Naive thymus-derived CD4-positive, alpha-beta T cell (primary cell): ENCODE results near the gene MAP3K14. TPM values are rescaled to one million over a fixed set of nuclear protein-coding genes. Genes with fewer than 3 reads are reported as not detected.
A peak's percentile ranks its signal among the peaks of the same experiment; 100 is the strongest.

Experiments used
- ATAC-seq: fragments of 150-1000 bp; cut with Tn5 transposase; 2 replicates; pipeline ENCODE4 v1.10.0; 2021; ENCODE audit warnings: mild to moderate bottlenecking, moderate library complexity
- CTCF ChIA-PET: fragments of 350-600 bp; sonication (Branson Sonifier 250); formaldehyde crosslinking; loops from one replicate; lab custom pipeline; 2021; ENCODE audit warnings: antibody characterized with exemption; lab: Charles Lee
- POLR2A ChIA-PET: fragments of 350-600 bp; sonication (Branson Sonifier 250); formaldehyde crosslinking; loops from one replicate; lab custom pipeline; 2021; ENCODE audit warnings: antibody characterized with exemption, inconsistent platforms; lab: Charles Lee
- DNase-seq, 9 donors: peaks; one replicate each; pipeline versions ENCODE4 v3.0.0 to v3.0.0-alpha.2; 2020 to 2022; ENCODE audit warnings: mixed read lengths in 1 of 9
- H3K27ac ChIP-seq: one replicate; pipeline ENCODE4 v1.7.0; 2013; ENCODE audit warnings: mild to moderate bottlenecking, low read depth, low read length, moderate library complexity
- H3K27me3 ChIP-seq, 2 donors: one replicate each; pipeline ENCODE4 v1.7.0; 2013; ENCODE audit warnings: low read length in 2 of 2, mild to moderate bottlenecking in 2 of 2, moderate library complexity in 2 of 2; ENCODE audit not compliant: control insufficient read depth in 2 of 2, insufficient read depth in 2 of 2
- H3K36me3 ChIP-seq, 3 experiments: 1 replicate in 2 of 3; 2 replicates in 1 of 3; pipeline ENCODE4 v1.7.0; 2013; ENCODE audit warnings: low read length in 3 of 3, mild to moderate bottlenecking in 3 of 3, moderate library complexity in 1 of 3; ENCODE audit not compliant: insufficient read depth in 3 of 3, control insufficient read depth in 2 of 3
- H3K4me1 ChIP-seq, 2 donors: one replicate each; pipeline ENCODE4 v1.7.0; 2013; ENCODE audit warnings: low read length in 2 of 2, mild to moderate bottlenecking in 2 of 2, moderate library complexity in 1 of 2; ENCODE audit not compliant: control insufficient read depth in 2 of 2, insufficient read depth in 2 of 2
- H3K4me3 ChIP-seq: 2 replicates; pipeline ENCODE4 v1.7.0; 2013; ENCODE audit warnings: mild to moderate bottlenecking, low read length
- H3K9me3 ChIP-seq, 3 experiments: 1 replicate in 2 of 3; 2 replicates in 1 of 3; pipeline ENCODE4 v1.7.0; 2013; ENCODE audit warnings: low read length in 3 of 3; ENCODE audit not compliant: control insufficient read depth in 2 of 3
- H3K27ac Mint-ChIP-seq, 9 donors: one replicate each; pipeline ENCODE4 v1.8.0; 2020 to 2022; ENCODE audit warnings: mixed read lengths in 9 of 9, mild to moderate bottlenecking in 8 of 9, moderate library complexity in 5 of 9, inconsistent platforms in 2 of 9
- H3K27me3 Mint-ChIP-seq, 5 donors: one replicate each; pipeline ENCODE4 v1.8.0; 2021 to 2022; ENCODE audit warnings: mixed read lengths in 5 of 5, mild to moderate bottlenecking in 1 of 5
- H3K36me3 Mint-ChIP-seq, 5 donors: one replicate each; pipeline ENCODE4 v1.8.0; 2020 to 2022; ENCODE audit warnings: mixed read lengths in 5 of 5, mild to moderate bottlenecking in 3 of 5, inconsistent platforms in 1 of 5
- H3K4me1 Mint-ChIP-seq, 7 donors: one replicate each; pipeline ENCODE4 v1.8.0; 2020 to 2022; ENCODE audit warnings: mixed read lengths in 7 of 7, mild to moderate bottlenecking in 3 of 7, inconsistent platforms in 1 of 7
- H3K4me3 Mint-ChIP-seq, 10 donors: one replicate each; pipeline ENCODE4 v1.8.0; 2020 to 2022; ENCODE audit warnings: mild to moderate bottlenecking in 10 of 10, mixed read lengths in 10 of 10, moderate library complexity in 6 of 10, inconsistent platforms in 2 of 10
- H3K9me3 Mint-ChIP-seq, 11 donors: one replicate each; pipeline ENCODE4 v1.8.0; 2020 to 2022; ENCODE audit warnings: mixed read lengths in 11 of 11, mild to moderate bottlenecking in 4 of 11, inconsistent platforms in 1 of 11, moderate library complexity in 1 of 11
- intact Hi-C, 2 donors: fragments of 100-400 bp; cut with micrococcal nuclease; formaldehyde crosslinking; loops; one replicate each; pipeline ENCODE4 v1.15.1; 2023
- polyA plus RNA-seq, 2 donors: library from polyadenylated mRNA; unstranded; fragments of 300-500 nt; fragmentation: Illumina TruSeq; gene quantifications; one replicate each; pipeline ENCODE4 v1.2.3, GENCODE V29; 2021
- total RNA-seq, 6 experiments: library from RNA in 5 of 6; stranded (reverse) in 5 of 6; gene quantifications; 1 replicate in 5 of 6; 2 replicates in 1 of 6; pipeline ENCODE4 v1.2.3 and lab custom pipeline; 2021 to 2026

MAP3K14 gene
- total and polyA plus RNA-seq, 7 experiments from 2014 or later, result 2.4 to 39.8 (median 31.5) TPM

GRCh38 chr17:45289301-45290268 is 27.2 kb downstream of the MAP3K14 start:
- peaks cover 7 to 44% (median 27%) of the 10 kb centered on the region in 7 donors for H3K4me1 Mint-ChIP-seq
- Histone ChIP-seq H3K9me3 (no peaks in the 10 kb centered on the region), H3K27me3 (no peaks in the 10 kb centered on the region), H3K4me3 (no peak overlapping the region), H3K27ac (no peak overlapping the region), H3K36me3 (peaks cover 3 to 81% (median 21%) of the 10 kb centered on the region in 3 experiments), H3K4me1 (peaks cover 0 to 6% of the 10 kb centered on the region in 2 donors)
- no peak for ATAC-seq
- no peak for DNase-seq
- peak overlapping the region in 7 of 9 donors; percentile 36 to 79 (median 46) for H3K27ac Mint-ChIP-seq
- POLR2A ChIA-PET, result interaction anchor here (1.1 to 1.3 kb wide), 2 partner anchors 22 to 31 kb away, joined by 3 to 4 read pairs; no protein-coding TSS in a partner anchor
- no peaks in the 10 kb centered on the region for H3K27me3 Mint-ChIP-seq
- H3K36me3 Mint-ChIP-seq, result peaks cover 0 to 16% (median 7%) of the 10 kb centered on the region in 5 donors
- H3K4me3 Mint-ChIP-seq, result no peak overlapping the region
- H3K9me3 Mint-ChIP-seq, result no peaks in the 10 kb centered on the region
- intact Hi-C loops, result no loop called here
- CTCF ChIA-PET, result interaction anchor here (0.7 to 2.4 kb wide), 2 partner anchors 12 to 70 kb away, joined by 3 to 6 read pairs; no protein-coding TSS in a partner anchor

GRCh38 chr17:45288825-45289224 is 28.0 kb downstream of the MAP3K14 start:
- intact Hi-C loops, result no loop called here
- Histone ChIP-seq H3K9me3 (no peaks in the 10 kb centered on the region), H3K27ac (no peak overlapping the region), H3K36me3 (peaks cover 7 to 83% (median 21%) of the 10 kb centered on the region in 3 experiments), H3K4me1 (peaks cover 0 to 6% of the 10 kb centered on the region in 2 donors), H3K4me3 (no peak overlapping the region), H3K27me3 (no peaks in the 10 kb centered on the region)
- H3K4me3 Mint-ChIP-seq, result no peak overlapping the region
- no peak for ATAC-seq
- H3K36me3 Mint-ChIP-seq, result peaks cover 4 to 23% (median 8%) of the 10 kb centered on the region in 5 donors
- H3K4me1 Mint-ChIP-seq, result peaks cover 15 to 43% (median 24%) of the 10 kb centered on the region in 7 donors
- peak overlapping the region in 2 of 9 donors; percentile 56 to 59 for H3K27ac Mint-ChIP-seq
- DNase-seq, result no peak
- no peaks in the 10 kb centered on the region for H3K9me3 Mint-ChIP-seq
- CTCF ChIA-PET, result interaction anchor here (2.4 kb wide), 1 partner anchor 12 kb away, joined by 6 read pairs; no protein-coding TSS in a partner anchor
- POLR2A ChIA-PET, result interaction anchor here (1.1 to 1.5 kb wide), 2 partner anchors 14 to 32 kb away, joined by 4 read pairs; no protein-coding TSS in a partner anchor
- no peaks in the 10 kb centered on the region for H3K27me3 Mint-ChIP-seq

- ChIA-PET POLR2A (interaction anchor here (0.7 to 1.5 kb wide), 3 partner anchors 15 to 33 kb away, joined by 3 to 5 read pairs (median 4); partner anchors contain the start of gene MAP3K14), CTCF (interaction anchor here (0.6 to 1.3 kb wide), 3 partner anchors 12 to 347 kb away, joined by 3 to 4 read pairs (median 3); no protein-coding TSS in a partner anchor)
- no peak overlapping the region for H3K27ac ChIP-seq
- Mint-ChIP-seq H3K4me3 (no peak overlapping the region), H3K27me3 (no peaks in the 10 kb centered on the region), H3K27ac (peak overlapping the region in 2 of 9 donors; percentile 43 to 48), H3K4me1 (peaks cover 6 to 33% (median 19%) of the 10 kb centered on the region in 7 donors), H3K36me3 (peaks cover 4 to 27% (median 8%) of the 10 kb centered on the region in 5 donors), H3K9me3 (no peaks in the 10 kb centered on the region)
- H3K9me3 ChIP-seq, result no peaks in the 10 kb centered on the region
- H3K4me1 ChIP-seq, result no peaks in the 10 kb centered on the region
- no peaks in the 10 kb centered on the region for H3K27me3 ChIP-seq
- ATAC-seq, result no peak
- DNase-seq, result no peak
- intact Hi-C loops, result no loop called here
- H3K36me3 ChIP-seq, result peaks cover 17 to 85% (median 21%) of the 10 kb centered on the region in 3 experiments
- no peak overlapping the region for H3K4me3 ChIP-seq
Measured at GRCh38 chr17:45287526-45288500, 29.0 kb downstream of the MAP3K14 start.

- H3K27ac Mint-ChIP-seq, result peak overlapping the region in 6 of 9 donors; percentile 16 to 63 (median 38)
- no peaks in the 10 kb centered on the region for H3K27me3 Mint-ChIP-seq
- no peaks in the 10 kb centered on the region for H3K9me3 Mint-ChIP-seq
- CTCF ChIA-PET, result no interaction called here
- intact Hi-C loops, result no loop called here
- peaks cover 0 to 22% (median 11%) of the 10 kb centered on the region in 7 donors for H3K4me1 Mint-ChIP-seq
- no peak overlapping the region for H3K27ac ChIP-seq
- H3K9me3 ChIP-seq, result no peaks in the 10 kb centered on the region
- ATAC-seq, result no peak
- peaks cover 4 to 27% (median 8%) of the 10 kb centered on the region in 5 donors for H3K36me3 Mint-ChIP-seq
- H3K36me3 ChIP-seq, result peaks cover 18 to 89% (median 21%) of the 10 kb centered on the region in 3 experiments
- POLR2A ChIA-PET, result interaction anchor here (0.6 to 0.7 kb wide), 2 partner anchors 7 to 9 kb away, joined by 3 read pairs; no protein-coding TSS in a partner anchor
- no peaks in the 10 kb centered on the region for H3K27me3 ChIP-seq
- no peak for DNase-seq
- no peak overlapping the region for H3K4me3 Mint-ChIP-seq
- H3K4me1 ChIP-seq, result no peaks in the 10 kb centered on the region
- no peak overlapping the region for H3K4me3 ChIP-seq
Measured at GRCh38 chr17:45286286-45286685, 30.5 kb downstream of the MAP3K14 start.

- ChIA-PET POLR2A (interaction anchor here (1.2 kb wide), 1 partner anchor 33 kb away, joined by 3 read pairs; the partner anchor contains the start of gene MAP3K14), CTCF (interaction anchor here (1.2 to 1.5 kb wide), 2 partner anchors 33 to 101 kb away, joined by 3 read pairs; partner anchors contain the start of gene MAP3K14)
- Mint-ChIP-seq H3K27ac (peak overlapping the region in 8 of 9 donors; percentile 3 to 90 (median 68)), H3K4me1 (peaks cover 0 to 11% (median 2%) of the 10 kb centered on the region in 7 donors), H3K27me3 (no peaks in the 10 kb centered on the region), H3K9me3 (no peaks in the 10 kb centered on the region), H3K36me3 (peaks cover 4 to 30% (median 8%) of the 10 kb centered on the region in 5 donors), H3K4me3 (no peak overlapping the region)
- Histone ChIP-seq H3K27me3 (no peaks in the 10 kb centered on the region), H3K9me3 (no peaks in the 10 kb centered on the region), H3K36me3 (peaks cover 17 to 83% (median 18%) of the 10 kb centered on the region in 3 experiments), H3K27ac (no peak overlapping the region), H3K4me1 (no peaks in the 10 kb centered on the region), H3K4me3 (no peak overlapping the region)
- ATAC-seq (peak; percentile 65), DNase-seq (peak in 3 of 9 donors; percentile 24 to 36 (median 29))
- intact Hi-C loops, result no loop called here
Measured at GRCh38 chr17:45284176-45285140, 32.4 kb downstream of the MAP3K14 start.
